Right atrium auricular region (tissue), 2 donors: ENCODE results near the gene APCS. TPM values are rescaled to one million over a fixed set of nuclear protein-coding genes. Genes with fewer than 3 reads are reported as not detected.

Source experiments
- DNase-seq: peaks from one replicate; pipeline ENCODE4 v3.0.0-alpha.2; 2019; ENCODE audit warnings: low spot score
- H3K27ac ChIP-seq, 2 donors: fragments of 200-600 bp; sonication (generic); 1 replicate in 1 of 2; 2 replicates in 1 of 2; pipeline ENCODE4 v1.5.1; 2016 to 2019
- H3K27me3 ChIP-seq, 2 donors: fragments of 200-600 bp; sonication (generic); one replicate each; pipeline versions ENCODE4 v1.5.1 to v1.6.0; 2017 to 2019
- H3K36me3 ChIP-seq: fragments of 200-600 bp; sonication (generic); one replicate; pipeline ENCODE4 v1.5.1; 2016
- H3K4me1 ChIP-seq, 2 donors: fragments of 200-600 bp; sonication (generic); one replicate each; pipeline versions ENCODE4 v1.5.1 to v1.6.0; 2017 to 2019
- H3K4me3 ChIP-seq, 2 donors: fragments of 200-600 bp; sonication (generic); 1 replicate in 1 of 2; 2 replicates in 1 of 2; pipeline ENCODE4 v1.5.1; 2017 to 2019; ENCODE audit warnings: mild to moderate bottlenecking in 1 of 2, moderate library complexity in 1 of 2
- H3K9me3 ChIP-seq, 2 donors: fragments of 200-600 bp; sonication (generic); one replicate each; pipeline ENCODE4 v1.5.1; 2019
- CTCF ChIP-seq, 2 donors: fragments of 200-600 bp; sonication (generic); IDR thresholded peaks; one replicate each; pipeline ENCODE4 v1.5.1; 2019; ENCODE audit warnings: antibody characterized with exemption in 2 of 2
- total RNA-seq, 2 donors: library from RNA; depleted of rRNA; stranded (reverse); fragments of >200 nt; gene quantifications; one replicate each; pipeline ENCODE4 v1.1.0, GENCODE V29; 2016

The APCS gene
- total RNA-seq, 2 donors from 2014 or later: not detected

- no peak for TF ChIP-seq CTCF (IDR thresholded peaks at IDR 0.05)
- Histone ChIP-seq H3K9me3 (peaks cover 0 to 12% of the 10 kb centered on the region in 2 donors), H3K27ac (no peak overlapping the region), H3K27me3 (no peaks in the 10 kb centered on the region), H3K4me1 (no peaks in the 10 kb centered on the region), H3K4me3 (no peak overlapping the region), H3K36me3 (no peaks in the 10 kb centered on the region)
- DNase-seq: no peak
Measured at GRCh38 chr1:159561497-159561896, 26.1 kb upstream of the APCS start.

- Histone ChIP-seq H3K4me3 (no peak overlapping the region), H3K27me3 (no peaks in the 10 kb centered on the region), H3K4me1 (no peaks in the 10 kb centered on the region), H3K36me3 (no peaks in the 10 kb centered on the region), H3K27ac (no peak overlapping the region), H3K9me3 (peaks cover 0 to 12% of the 10 kb centered on the region in 2 donors)
- TF ChIP-seq CTCF (IDR thresholded peaks at IDR 0.05): no peak
- DNase-seq: no peak
Measured at GRCh38 chr1:159562680-159563079, 24.9 kb upstream of the APCS start.

GRCh38 chr1:159577446-159577845 lies 10.2 kb upstream of the APCS start:
- Histone ChIP-seq H3K27ac (no peak overlapping the region), H3K9me3 (no peaks in the 10 kb centered on the region), H3K4me1 (no peaks in the 10 kb centered on the region), H3K4me3 (no peak overlapping the region), H3K36me3 (no peaks in the 10 kb centered on the region), H3K27me3 (no peaks in the 10 kb centered on the region)
- no peak for DNase-seq
- no peak for TF ChIP-seq CTCF (IDR thresholded peaks at IDR 0.05)

- no peak for DNase-seq
- no peak for TF ChIP-seq CTCF (IDR thresholded peaks at IDR 0.05)
- Histone ChIP-seq H3K4me1 (no peaks in the 10 kb centered on the region), H3K36me3 (no peaks in the 10 kb centered on the region), H3K4me3 (no peak overlapping the region), H3K9me3 (no peaks in the 10 kb centered on the region), H3K27me3 (no peaks in the 10 kb centered on the region), H3K27ac (no peak overlapping the region)
Measured at GRCh38 chr1:159580340-159580739, 7.3 kb upstream of the APCS start.

GRCh38 chr1:159581422-159581821 lies 6.2 kb upstream of the APCS start:
- Histone ChIP-seq H3K9me3 (no peaks in the 10 kb centered on the region), H3K36me3 (no peaks in the 10 kb centered on the region), H3K27me3 (no peaks in the 10 kb centered on the region), H3K4me1 (no peaks in the 10 kb centered on the region), H3K27ac (no peak overlapping the region), H3K4me3 (no peak overlapping the region)
- TF ChIP-seq CTCF (IDR thresholded peaks at IDR 0.05): no peak
- DNase-seq: no peak

- Histone ChIP-seq H3K27me3 (no peaks in the 10 kb centered on the region), H3K4me3 (no peak overlapping the region), H3K27ac (no peak overlapping the region), H3K36me3 (no peaks in the 10 kb centered on the region), H3K4me1 (no peaks in the 10 kb centered on the region), H3K9me3 (no peaks in the 10 kb centered on the region)
- TF ChIP-seq CTCF (IDR thresholded peaks at IDR 0.05): no peak
- DNase-seq: no peak
Measured at GRCh38 chr1:159584536-159584935, 3.1 kb upstream of the APCS start.
